CD14-positive monocyte (primary cell): Measurements from ENCODE around the gene METTL6. TPM values are rescaled to one million over a fixed set of nuclear protein-coding genes. Genes with fewer than 3 reads are reported as not detected.

Experiments
- DNase-seq, 3 donors: peaks; one replicate each; pipeline ENCODE4 v3.0.0-alpha.2; 2011 to 2022
- H2AFZ ChIP-seq: 2 replicates; pipeline ENCODE4 v1.6.0; 2012; ENCODE audit warnings: mild to moderate bottlenecking, low read depth, low read length, inconsistent platforms; ENCODE audit not compliant: insufficient read depth, poor library complexity, severe bottlenecking
- H3K27ac ChIP-seq, 2 donors: 1 replicate in 1 of 2; 2 replicates in 1 of 2; pipeline ENCODE4 v1.5.1; 2012 to 2013; ENCODE audit warnings: low read length in 2 of 2, control low read depth in 1 of 2, inconsistent platforms in 1 of 2, low read depth in 1 of 2, mild to moderate bottlenecking in 1 of 2
- H3K27me3 ChIP-seq, 2 donors: one replicate each; pipeline versions ENCODE4 v1.6.0 to v1.6.1; 2011 to 2013; ENCODE audit warnings: low read length in 2 of 2; ENCODE audit not compliant: control insufficient read depth in 2 of 2, insufficient read depth in 2 of 2
- H3K36me3 ChIP-seq, 2 donors: replicated peaks in 1 of 2; 1 replicate in 1 of 2; 2 replicates in 1 of 2; pipeline versions ENCODE4 v1.5.1 to v1.6.1; 2012 to 2013; ENCODE audit warnings: low read length in 2 of 2, control low read depth in 1 of 2, inconsistent platforms in 1 of 2, mild to moderate bottlenecking in 1 of 2; ENCODE audit not compliant: insufficient read depth in 2 of 2, control insufficient read depth in 1 of 2
- H3K4me1 ChIP-seq, 2 donors: 1 replicate in 1 of 2; 2 replicates in 1 of 2; pipeline versions ENCODE4 v1.5.1 to v1.6.1; 2012 to 2013; ENCODE audit warnings: low read length in 2 of 2, control low read depth in 1 of 2, inconsistent platforms in 1 of 2, mild to moderate bottlenecking in 1 of 2, moderate library complexity in 1 of 2; ENCODE audit not compliant: insufficient read depth in 2 of 2, control insufficient read depth in 1 of 2
- H3K4me2 ChIP-seq: replicated peaks from 2 replicates; pipeline ENCODE3; 2012; ENCODE audit warnings: low read length, moderate library complexity, mild to moderate bottlenecking; ENCODE audit not compliant: poor library complexity, severe bottlenecking; ENCODE audit errors: extremely low read depth
- H3K4me3 ChIP-seq, 3 experiments: fragments of 200-600 bp in 1 of 3; sonication (generic) in 1 of 3; replicated peaks in 1 of 3; 1 replicate in 2 of 3; 2 replicates in 1 of 3; pipeline ENCODE4 v1.5.1; 2011 to 2013; ENCODE audit warnings: low read length in 3 of 3, mild to moderate bottlenecking in 3 of 3, control low read depth in 2 of 3, low read depth in 2 of 3, inconsistent platforms in 1 of 3, moderate library complexity in 1 of 3
- H3K79me2 ChIP-seq: 2 replicates; pipeline ENCODE4 v1.6.0; 2012; ENCODE audit warnings: mild to moderate bottlenecking, control low read depth, inconsistent platforms, low read length, moderate library complexity; ENCODE audit not compliant: insufficient read depth
- H3K9ac ChIP-seq: 2 replicates; pipeline ENCODE4 v1.6.0; 2017; ENCODE audit warnings: low read length, mild to moderate bottlenecking; ENCODE audit not compliant: insufficient read depth, poor library complexity, severe bottlenecking
- H3K9me3 ChIP-seq, 2 donors: replicated peaks in 1 of 2; 1 replicate in 1 of 2; 2 replicates in 1 of 2; pipeline versions ENCODE4 v1.5.1 to v1.6.1; 2012 to 2013; ENCODE audit warnings: low read length in 2 of 2, control low read depth in 1 of 2; ENCODE audit not compliant: control insufficient read depth in 1 of 2, insufficient read depth in 1 of 2
- H4K20me1 ChIP-seq: 2 replicates; pipeline ENCODE4 v1.6.0; 2012; ENCODE audit warnings: mild to moderate bottlenecking, low read length, control low read depth, moderate library complexity; ENCODE audit not compliant: insufficient read depth
- H3K27ac Mint-ChIP-seq, 7 donors: one replicate each; pipeline ENCODE4 v1.8.0; 2020; ENCODE audit warnings: mild to moderate bottlenecking in 7 of 7, mixed read lengths in 7 of 7, moderate library complexity in 6 of 7, inconsistent platforms in 2 of 7
- H3K27me3 Mint-ChIP-seq, 3 donors: one replicate each; pipeline ENCODE4 v1.8.0; 2021 to 2022; ENCODE audit warnings: low read depth in 3 of 3, mild to moderate bottlenecking in 3 of 3, mixed read lengths in 3 of 3, moderate library complexity in 3 of 3, inconsistent platforms in 1 of 3
- H3K36me3 Mint-ChIP-seq, 2 donors: one replicate each; pipeline ENCODE4 v1.8.0; 2020; ENCODE audit warnings: mixed read lengths in 2 of 2, inconsistent platforms in 1 of 2, mild to moderate bottlenecking in 1 of 2
- H3K4me1 Mint-ChIP-seq: one replicate; pipeline ENCODE4 v1.8.0; 2020; ENCODE audit warnings: mild to moderate bottlenecking, mixed read lengths
- H3K4me3 Mint-ChIP-seq, 2 donors: one replicate each; pipeline ENCODE4 v1.8.0; 2020; ENCODE audit warnings: mild to moderate bottlenecking in 2 of 2, mixed read lengths in 2 of 2, moderate library complexity in 1 of 2
- H3K9me3 Mint-ChIP-seq, 7 donors: one replicate each; pipeline ENCODE4 v1.8.0; 2020 to 2022; ENCODE audit warnings: mixed read lengths in 7 of 7, mild to moderate bottlenecking in 6 of 7, moderate library complexity in 6 of 7, inconsistent platforms in 2 of 7
- WGBS: methylation state at CpG from one replicate; pipeline ENCODE4 v1.1.5; 2013; ENCODE audit warnings: missing lambda C conversion rate; ENCODE audit not compliant: insufficient coverage; 5-methylcytosine and 5-hydroxymethylcytosine counted together
- intact Hi-C, 2 donors: fragments of 100-400 bp; cut with micrococcal nuclease; formaldehyde crosslinking; loops; one replicate each; pipeline versions ENCODE4 v1.15.0 to v1.15.1; 2023
- polyA minus RNA-seq: library from RNA; depleted of rRNA, polyadenylated mRNA; stranded (reverse); fragments of >200 nt; gene quantifications from 2 replicates; pipeline ENCODE4 v1.2.3, GENCODE V29; 2012
- polyA plus RNA-seq, 3 donors: library from polyadenylated mRNA; depleted of rRNA in 1 of 3; unstranded in 2 of 3; stranded (reverse) in 1 of 3; fragments of 300-500 nt in 2 of 3; fragments of >200 nt in 1 of 3; fragmentation: Illumina TruSeq in 2 of 3; gene quantifications; 1 replicate in 2 of 3; 2 replicates in 1 of 3; pipeline ENCODE4 v1.2.3, GENCODE V29; 2012 to 2021
- total RNA-seq, 12 experiments: library from RNA in 1 of 12; stranded (reverse) in 1 of 12; fragments of 120-200 nt in 1 of 12; gene quantifications; one replicate each; pipeline ENCODE4 v1.2.4 and lab custom pipeline; 2013 to 2026; ENCODE audit warnings: mixed read lengths in 6 of 12, inconsistent platforms in 1 of 12
- TF ChIP-seq, protein P1 (sequence below): fragments of 200-600 bp; IDR thresholded peaks from one replicate; pipeline ENCODE4 v1.8.0; 2022; ENCODE audit warnings: antibody characterized with exemption, mild to moderate bottlenecking

The METTL6 gene, protein sequence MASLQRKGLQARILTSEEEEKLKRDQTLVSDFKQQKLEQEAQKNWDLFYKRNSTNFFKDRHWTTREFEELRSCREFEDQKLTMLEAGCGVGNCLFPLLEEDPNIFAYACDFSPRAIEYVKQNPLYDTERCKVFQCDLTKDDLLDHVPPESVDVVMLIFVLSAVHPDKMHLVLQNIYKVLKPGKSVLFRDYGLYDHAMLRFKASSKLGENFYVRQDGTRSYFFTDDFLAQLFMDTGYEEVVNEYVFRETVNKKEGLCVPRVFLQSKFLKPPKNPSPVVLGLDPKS
- total RNA-seq (2013) = 15.8 TPM
- 10 to 100 TPM in 1 of 3 donors, 1 to 10 TPM in 2; 4.4 to 15.1 (median 9.1) TPM for polyA plus RNA-seq
- polyA minus RNA-seq = 5.4 and 7.2 TPM in 2 replicates
- 11.5 to 48.9 (median 35.6) reads per million in 11 experiments for total RNA-seq (lab: John Stamatoyannopoulos, UW)

DNA sequence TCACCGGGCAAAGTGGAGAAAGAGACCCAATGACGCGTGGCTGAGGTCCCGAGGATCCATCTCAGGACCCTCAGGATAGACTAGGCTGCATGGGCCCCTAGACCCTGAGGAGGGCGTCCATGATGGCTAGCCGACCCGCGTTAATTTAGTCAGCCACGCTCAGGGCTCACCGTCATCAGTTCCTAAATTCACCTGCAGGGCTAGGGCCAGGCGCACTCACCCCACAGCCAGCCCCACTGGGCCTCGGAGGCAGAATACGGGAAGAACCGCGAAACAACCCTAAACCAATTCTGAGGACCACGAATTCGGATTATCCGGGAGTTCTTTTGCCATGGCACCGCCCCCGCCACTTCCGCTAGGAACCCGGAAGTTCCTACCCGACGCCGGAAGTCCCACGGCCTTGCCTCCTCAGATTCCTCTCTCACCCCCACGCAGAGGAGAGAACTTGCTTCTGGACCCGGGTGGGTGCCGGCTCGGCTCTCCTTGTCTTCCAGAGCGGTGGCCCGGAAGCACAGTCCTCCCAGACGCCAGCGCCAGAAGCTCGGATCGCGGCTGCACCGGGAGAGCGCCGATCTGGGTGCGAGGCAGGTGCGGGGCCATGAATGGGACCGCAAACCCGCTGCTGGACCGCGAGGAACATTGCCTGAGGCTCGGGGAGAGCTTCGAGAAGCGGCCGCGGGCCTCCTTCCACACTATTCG, at the start of gene METTL6, which contains the start of gene EAF1:
Gene METTL6, minus strand, starts transcription at position 363 of the 699 bp plus-strand sequence. CDS start 1,033 bp downstream, outside the sequence.
Gene EAF1, plus strand, starts transcription at position 417 of the 699 bp plus-strand sequence. Its CDS starts 182 bp downstream, at position 599.
- peaks cover 64% of the 10 kb centered on the region for H3K79me2 ChIP-seq
- DNase-seq = peak; percentile 87 to 93 (median 89)
- peak within 1 kb of the TSS; percentile 94 to 99 for H3K27ac ChIP-seq
- peaks cover 29% of the 10 kb centered on the region for H4K20me1 ChIP-seq
- Mint-ChIP-seq H3K27me3 (no peaks in the 10 kb centered on the region), H3K4me3 (peak within 1 kb of the TSS; percentile 96 to 99), H3K4me1 (peaks cover 46% of the 10 kb centered on the region), H3K27ac (peak within 1 kb of the TSS; percentile 98 to 100 (median 99)), H3K36me3 (peaks cover 42 to 54% of the 10 kb centered on the region in 2 donors), H3K9me3 (no peaks in the 10 kb centered on the region)
- TF ChIP-seq, protein P1, sequence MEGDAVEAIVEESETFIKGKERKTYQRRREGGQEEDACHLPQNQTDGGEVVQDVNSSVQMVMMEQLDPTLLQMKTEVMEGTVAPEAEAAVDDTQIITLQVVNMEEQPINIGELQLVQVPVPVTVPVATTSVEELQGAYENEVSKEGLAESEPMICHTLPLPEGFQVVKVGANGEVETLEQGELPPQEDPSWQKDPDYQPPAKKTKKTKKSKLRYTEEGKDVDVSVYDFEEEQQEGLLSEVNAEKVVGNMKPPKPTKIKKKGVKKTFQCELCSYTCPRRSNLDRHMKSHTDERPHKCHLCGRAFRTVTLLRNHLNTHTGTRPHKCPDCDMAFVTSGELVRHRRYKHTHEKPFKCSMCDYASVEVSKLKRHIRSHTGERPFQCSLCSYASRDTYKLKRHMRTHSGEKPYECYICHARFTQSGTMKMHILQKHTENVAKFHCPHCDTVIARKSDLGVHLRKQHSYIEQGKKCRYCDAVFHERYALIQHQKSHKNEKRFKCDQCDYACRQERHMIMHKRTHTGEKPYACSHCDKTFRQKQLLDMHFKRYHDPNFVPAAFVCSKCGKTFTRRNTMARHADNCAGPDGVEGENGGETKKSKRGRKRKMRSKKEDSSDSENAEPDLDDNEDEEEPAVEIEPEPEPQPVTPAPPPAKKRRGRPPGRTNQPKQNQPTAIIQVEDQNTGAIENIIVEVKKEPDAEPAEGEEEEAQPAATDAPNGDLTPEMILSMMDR = no peak
- peaks cover 35 to 51% of the 10 kb centered on the region in 2 donors for H3K36me3 ChIP-seq
- peaks cover 21 to 32% of the 10 kb centered on the region in 2 donors for H3K4me1 ChIP-seq
- peak within 1 kb of the TSS; percentile 90 for H2AFZ ChIP-seq
- H3K4me2 ChIP-seq = peak within 1 kb of the TSS; percentile 83
- H3K4me3 ChIP-seq = peak within 1 kb of the TSS; percentile 73 to 97 (median 92)
- intact Hi-C loops = loop anchor here in 1 of 2 donors (5.0 kb wide), 2 partner anchors 130 to 160 kb away; no protein-coding TSS in a partner anchor
- H3K9ac ChIP-seq = peak within 1 kb of the TSS; percentile 99
- no peaks in the 10 kb centered on the region for H3K27me3 ChIP-seq
- H3K9me3 ChIP-seq = no peaks in the 10 kb centered on the region
- under 1% methylated on average over 52 of the region's 52 CpGs for WGBS

DNA sequence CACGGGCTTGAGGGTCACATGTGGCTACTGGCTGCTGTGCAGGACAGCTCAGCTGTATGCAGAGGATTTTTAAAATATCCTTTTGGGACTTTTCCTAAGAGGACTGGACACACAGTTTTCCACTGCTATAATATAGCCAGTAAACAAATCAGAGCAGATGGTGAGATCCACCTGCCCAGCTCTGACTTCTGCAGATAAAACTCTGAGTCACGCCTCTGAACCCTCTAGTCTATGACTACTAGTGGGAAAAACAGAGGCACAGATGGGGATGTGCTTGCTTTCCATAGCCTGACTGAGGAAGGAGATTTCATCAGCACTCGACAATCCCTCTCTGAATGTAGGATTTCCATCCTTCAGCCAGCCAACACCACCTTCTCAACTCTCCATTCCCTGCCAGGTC, 49.0 kb upstream of the METTL6 start:
- H3K27ac ChIP-seq = no peak overlapping the region
- intact Hi-C loops = no loop called here
- Mint-ChIP-seq H3K4me3 (no peak overlapping the region), H3K4me1 (peaks cover 8% of the 10 kb centered on the region), H3K27ac (no peak overlapping the region), H3K36me3 (no peaks in the 10 kb centered on the region), H3K27me3 (no peaks in the 10 kb centered on the region), H3K9me3 (peaks cover 0 to 3% (median 0%) of the 10 kb centered on the region in 7 donors)
- H4K20me1 ChIP-seq = no peaks in the 10 kb centered on the region
- no peak overlapping the region for H3K4me3 ChIP-seq
- TF ChIP-seq, protein P1 = no peak
- no peak overlapping the region for H2AFZ ChIP-seq
- H3K9ac ChIP-seq = no peak overlapping the region
- H3K9me3 ChIP-seq = no peaks in the 10 kb centered on the region
- H3K4me2 ChIP-seq = no peak overlapping the region
- WGBS = 100% methylated on average over 1 of the region's 3 CpGs
- peak in 1 of 3 donors; percentile 12 for DNase-seq
- H3K36me3 ChIP-seq = no peaks in the 10 kb centered on the region
- no peaks in the 10 kb centered on the region for H3K27me3 ChIP-seq
- H3K4me1 ChIP-seq = peaks cover 0 to 5% of the 10 kb centered on the region in 2 donors
- H3K79me2 ChIP-seq = no peaks in the 10 kb centered on the region
